Fibroblast of pulmonary artery (primary cell): Measurements from ENCODE around the gene CINP.
"Not testable (repeated sequence)": the region's sequence is repeated elsewhere in the genome, so short reads cannot be mapped to it uniquely, and the experiment has no call there.

ENCODE experiments used
- DNase-seq: peaks from one replicate; pipeline ENCODE4 v3.0.0-alpha.2; 2010; ENCODE audit warnings: low read depth
- H3K4me3 ChIP-seq: replicated peaks from 2 replicates; pipeline ENCODE4 v1.5.1; 2011; ENCODE audit warnings: low read depth, mild to moderate bottlenecking, control low read depth, low read length, moderate library complexity
- TF ChIP-seq, protein P1 (sequence below): IDR thresholded peaks from 2 replicates; pipeline ENCODE4 v1.5.1; 2011; ENCODE audit warnings: mild to moderate bottlenecking, control low read depth, low read length, inconsistent platforms; ENCODE audit errors: missing control alignments

The CINP gene

DNA sequence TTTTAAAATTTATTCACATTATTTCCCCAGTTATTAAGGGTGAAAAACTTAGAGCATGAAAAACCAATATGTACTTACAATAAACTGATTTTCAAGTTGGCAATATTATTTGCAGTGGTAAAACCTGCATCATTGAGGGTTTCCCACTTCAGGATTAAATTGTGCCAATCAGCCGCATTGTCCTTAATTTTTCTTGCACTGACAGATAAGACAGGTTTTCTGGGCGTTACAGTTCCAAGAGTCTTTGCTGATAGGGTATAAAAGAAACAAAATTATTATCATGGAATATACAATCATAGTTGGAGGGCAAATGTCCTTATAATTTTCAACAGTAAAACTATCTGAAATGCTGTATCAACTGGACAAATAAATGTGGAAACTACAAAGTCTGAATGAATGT, 3.3 kb downstream of the CINP start:
- DNase-seq: no peak
- TF ChIP-seq, protein P1, sequence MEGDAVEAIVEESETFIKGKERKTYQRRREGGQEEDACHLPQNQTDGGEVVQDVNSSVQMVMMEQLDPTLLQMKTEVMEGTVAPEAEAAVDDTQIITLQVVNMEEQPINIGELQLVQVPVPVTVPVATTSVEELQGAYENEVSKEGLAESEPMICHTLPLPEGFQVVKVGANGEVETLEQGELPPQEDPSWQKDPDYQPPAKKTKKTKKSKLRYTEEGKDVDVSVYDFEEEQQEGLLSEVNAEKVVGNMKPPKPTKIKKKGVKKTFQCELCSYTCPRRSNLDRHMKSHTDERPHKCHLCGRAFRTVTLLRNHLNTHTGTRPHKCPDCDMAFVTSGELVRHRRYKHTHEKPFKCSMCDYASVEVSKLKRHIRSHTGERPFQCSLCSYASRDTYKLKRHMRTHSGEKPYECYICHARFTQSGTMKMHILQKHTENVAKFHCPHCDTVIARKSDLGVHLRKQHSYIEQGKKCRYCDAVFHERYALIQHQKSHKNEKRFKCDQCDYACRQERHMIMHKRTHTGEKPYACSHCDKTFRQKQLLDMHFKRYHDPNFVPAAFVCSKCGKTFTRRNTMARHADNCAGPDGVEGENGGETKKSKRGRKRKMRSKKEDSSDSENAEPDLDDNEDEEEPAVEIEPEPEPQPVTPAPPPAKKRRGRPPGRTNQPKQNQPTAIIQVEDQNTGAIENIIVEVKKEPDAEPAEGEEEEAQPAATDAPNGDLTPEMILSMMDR: no peak
- no peak overlapping the region for H3K4me3 ChIP-seq

DNA sequence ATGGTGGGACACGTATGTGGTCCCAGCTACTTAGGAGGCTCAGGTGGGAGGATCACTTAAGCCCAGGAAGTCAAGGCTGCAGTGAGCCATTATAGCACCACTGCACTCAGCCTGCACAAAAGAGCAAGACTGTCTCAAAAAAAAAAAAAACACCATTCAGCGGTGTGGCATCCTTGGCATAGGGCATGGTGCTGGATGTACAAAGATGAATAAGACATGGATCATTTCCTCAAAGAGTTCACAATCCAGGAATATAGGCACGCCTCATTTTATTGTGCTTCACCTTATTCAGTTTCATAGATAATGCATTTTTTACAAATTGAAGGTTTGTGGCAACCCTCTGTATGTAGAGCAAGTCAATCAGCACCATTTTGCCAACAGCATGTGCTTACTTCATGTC, 6.4 kb downstream of the CINP start:
- DNase-seq: no peak
- TF ChIP-seq, protein P1: no peak
- H3K4me3 ChIP-seq: no peak overlapping the region

GRCh38 chr14:102353126-102353619, 9.5 kb downstream of the CINP start:
- no peak overlapping the region for H3K4me3 ChIP-seq
- TF ChIP-seq, protein P1: no peak
- DNase-seq: no peak

GRCh38 chr14:102352213-102352612, 10.5 kb downstream of the CINP start:
- H3K4me3 ChIP-seq: no peak overlapping the region
- TF ChIP-seq, protein P1: no peak
- DNase-seq: no peak

GRCh38 chr14:102351593-102351992, 11.1 kb downstream of the CINP start:
- DNase-seq: peak; percentile 71
- not testable (repeated sequence) for H3K4me3 ChIP-seq

DNA sequence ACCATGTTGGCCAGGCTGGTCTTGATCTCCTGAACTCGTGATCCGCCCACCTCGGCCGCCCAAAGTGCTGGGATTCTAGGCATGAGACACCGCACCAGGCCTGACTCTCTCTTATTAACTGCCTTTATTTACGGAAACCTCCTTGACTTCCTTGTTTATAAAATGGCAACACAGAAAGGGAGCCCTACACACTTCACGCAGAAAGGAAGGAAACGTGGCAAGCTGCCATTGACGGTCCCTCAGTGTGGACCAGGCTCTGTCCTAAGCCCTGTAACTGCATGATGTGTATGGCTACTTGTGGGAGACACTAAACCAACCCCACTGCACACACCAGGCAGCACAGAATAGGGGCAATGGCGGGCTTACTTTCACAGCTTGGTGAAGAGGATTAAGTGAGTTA, 11.7 kb downstream of the CINP start:
- H3K4me3 ChIP-seq: no peak overlapping the region
- TF ChIP-seq, protein P1: no peak
- DNase-seq: no peak

- TF ChIP-seq, protein P1: no peak
- DNase-seq: no peak
- H3K4me3 ChIP-seq: no peak overlapping the region
Measured at GRCh38 chr14:102348376-102348775, 14.3 kb downstream of the CINP start.
